PC-9 (cell line): ENCODE results near the gene ZMIZ1. TPM values are rescaled to one million over a fixed set of nuclear protein-coding genes. Genes with fewer than 3 reads are reported as not detected.

Experiments used
- BruUV-seq: library from RNA; stranded (reverse); fragments of 400-500 nt; replicated peaks from 2 replicates; lab custom pipeline; 2021; lab: Mats Ljungman, UMichigan
- CTCF ChIA-PET: fragments of 300-600 bp; sonication (Branson Sonifier 250); formaldehyde crosslinking; loops from one replicate; lab custom pipeline; 2022; ENCODE audit warnings: antibody characterized with exemption; lab: Charles Lee
- POLR2A ChIA-PET: fragments of 300-600 bp; sonication (Branson Sonifier 250); formaldehyde crosslinking; loops from one replicate; lab custom pipeline; 2022; ENCODE audit warnings: antibody characterized with exemption; ENCODE audit not compliant: unreplicated experiment; lab: Charles Lee
- DNase-seq, 2 experiments: peaks; one replicate each; pipeline versions ENCODE4 v3.0.0 to v3.0.0-alpha.2; 2015 to 2022; ENCODE audit warnings: mixed read lengths in 1 of 2
- H2AFZ ChIP-seq: fragments of 200-600 bp; sonication (generic); 2 replicates; pipeline ENCODE4 v1.8.1; 2017; ENCODE audit warnings: antibody characterized with exemption
- H3F3A ChIP-seq: fragments of 200-600 bp; sonication (generic); 2 replicates; pipeline ENCODE4 v1.8.1; 2017; ENCODE audit warnings: antibody characterized with exemption, mild to moderate bottlenecking, low read depth; ENCODE audit not compliant: insufficient read depth
- H3K27ac ChIP-seq: fragments of 200-600 bp; sonication (generic); 2 replicates; pipeline ENCODE4 v1.6.1; 2016; ENCODE audit warnings: mixed run types
- H3K27me3 ChIP-seq: fragments of 200-600 bp; sonication (generic); 2 replicates; pipeline ENCODE4 v1.6.1; 2016; ENCODE audit warnings: low read depth, mixed run types; ENCODE audit not compliant: insufficient read depth
- H3K36me3 ChIP-seq: fragments of 200-600 bp; sonication (generic); 2 replicates; pipeline ENCODE4 v1.6.1; 2016; ENCODE audit warnings: low read depth, mixed run types
- H3K4me1 ChIP-seq: fragments of 200-600 bp; sonication (generic); replicated peaks from 2 replicates; pipeline ENCODE4 v1.6.1; 2016; ENCODE audit warnings: mixed run types; ENCODE audit not compliant: insufficient read depth
- H3K4me2 ChIP-seq: fragments of 200-600 bp; sonication (generic); 2 replicates; pipeline ENCODE4 v1.6.1; 2017; ENCODE audit warnings: mixed run types
- H3K4me3 ChIP-seq: fragments of 200-600 bp; sonication (generic); 2 replicates; pipeline ENCODE4 v1.6.1; 2016; ENCODE audit warnings: mixed run types
- H3K79me2 ChIP-seq: fragments of 200-600 bp; sonication (generic); 2 replicates; pipeline ENCODE4 v1.6.1; 2017; ENCODE audit warnings: low read depth, mixed run types
- H3K9me2 ChIP-seq: fragments of 200-600 bp; sonication (generic); 2 replicates; pipeline ENCODE4 v1.8.1; 2017; ENCODE audit warnings: mild to moderate bottlenecking; ENCODE audit not compliant: insufficient read depth
- H3K9me3 ChIP-seq: fragments of 200-600 bp; sonication (generic); 2 replicates; pipeline ENCODE4 v1.8.1; 2016; ENCODE audit warnings: low read depth; ENCODE audit not compliant: insufficient read depth
- H4K20me1 ChIP-seq: fragments of 200-600 bp; sonication (generic); 2 replicates; pipeline ENCODE4 v1.8.1; 2017; ENCODE audit not compliant: insufficient read depth
- EZH2 ChIP-seq: fragments of 200-600 bp; sonication (generic); IDR thresholded peaks from 2 replicates; pipeline ENCODE4 v1.8.0; 2017; ENCODE audit warnings: antibody characterized with exemption, low read depth
- intact Hi-C: fragments of 100-400 bp; cut with micrococcal nuclease; formaldehyde crosslinking; loops from one replicate; pipeline ENCODE4 v1.10.0; 2022; ENCODE audit not compliant: unreplicated experiment
- total RNA-seq: library from RNA; stranded (reverse); gene quantifications from 2 replicates; pipeline ENCODE4 v1.2.3, GENCODE V29; 2021
- TF ChIP-seq, protein P1 (sequence below): fragments of 200-600 bp; sonication (generic); conservative IDR thresholded peaks from 2 replicates; pipeline ENCODE4 v1.6.1; 2017; ENCODE audit warnings: mixed run types, antibody characterized with exemption, mild to moderate bottlenecking, moderate library complexity

Gene ZMIZ1
- total RNA-seq, 1 experiment from 2014 or later = 47.6 TPM

DNA sequence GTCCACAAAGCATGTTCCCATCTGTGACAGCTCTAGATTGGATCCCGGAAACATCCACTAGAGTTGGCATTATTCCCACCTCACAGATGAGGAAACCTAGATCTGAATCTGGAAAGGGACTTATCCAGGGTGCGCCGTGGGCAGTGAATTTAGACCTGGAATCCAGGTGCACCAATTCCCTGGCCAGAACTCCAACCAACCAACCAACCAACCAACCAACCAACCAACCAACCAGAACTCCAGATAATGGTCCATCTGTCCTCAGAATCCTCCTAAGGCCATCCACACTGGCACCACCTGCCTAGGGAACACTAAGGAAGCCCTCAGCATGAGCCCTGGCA lies 42.0 kb upstream of the ZMIZ1 start:
- intact Hi-C loops = no loop called here
- Histone ChIP-seq H3K9me2 (no peaks in the 10 kb centered on the region), H3K9me3 (no peaks in the 10 kb centered on the region), H3K36me3 (no peaks in the 10 kb centered on the region), H2AFZ (no peak overlapping the region), H3K27ac (no peak overlapping the region), H3K4me3 (no peak overlapping the region), H3K4me2 (no peak overlapping the region), H3K79me2 (no peaks in the 10 kb centered on the region), H3F3A (no peaks in the 10 kb centered on the region), H4K20me1 (no peaks in the 10 kb centered on the region), H3K4me1 (no peaks in the 10 kb centered on the region), H3K27me3 (no peaks in the 10 kb centered on the region)
- ChIA-PET CTCF (no interaction called here), POLR2A (interaction anchor here (0.6 kb wide), 1 partner anchor 177 kb away, joined by 3 read pairs; no protein-coding TSS in a partner anchor)
- TF ChIP-seq, protein P1, sequence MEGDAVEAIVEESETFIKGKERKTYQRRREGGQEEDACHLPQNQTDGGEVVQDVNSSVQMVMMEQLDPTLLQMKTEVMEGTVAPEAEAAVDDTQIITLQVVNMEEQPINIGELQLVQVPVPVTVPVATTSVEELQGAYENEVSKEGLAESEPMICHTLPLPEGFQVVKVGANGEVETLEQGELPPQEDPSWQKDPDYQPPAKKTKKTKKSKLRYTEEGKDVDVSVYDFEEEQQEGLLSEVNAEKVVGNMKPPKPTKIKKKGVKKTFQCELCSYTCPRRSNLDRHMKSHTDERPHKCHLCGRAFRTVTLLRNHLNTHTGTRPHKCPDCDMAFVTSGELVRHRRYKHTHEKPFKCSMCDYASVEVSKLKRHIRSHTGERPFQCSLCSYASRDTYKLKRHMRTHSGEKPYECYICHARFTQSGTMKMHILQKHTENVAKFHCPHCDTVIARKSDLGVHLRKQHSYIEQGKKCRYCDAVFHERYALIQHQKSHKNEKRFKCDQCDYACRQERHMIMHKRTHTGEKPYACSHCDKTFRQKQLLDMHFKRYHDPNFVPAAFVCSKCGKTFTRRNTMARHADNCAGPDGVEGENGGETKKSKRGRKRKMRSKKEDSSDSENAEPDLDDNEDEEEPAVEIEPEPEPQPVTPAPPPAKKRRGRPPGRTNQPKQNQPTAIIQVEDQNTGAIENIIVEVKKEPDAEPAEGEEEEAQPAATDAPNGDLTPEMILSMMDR = no peak
- TF ChIP-seq EZH2 = no peak
- BruUV-seq = no TSS peak
- DNase-seq = no peak

DNA sequence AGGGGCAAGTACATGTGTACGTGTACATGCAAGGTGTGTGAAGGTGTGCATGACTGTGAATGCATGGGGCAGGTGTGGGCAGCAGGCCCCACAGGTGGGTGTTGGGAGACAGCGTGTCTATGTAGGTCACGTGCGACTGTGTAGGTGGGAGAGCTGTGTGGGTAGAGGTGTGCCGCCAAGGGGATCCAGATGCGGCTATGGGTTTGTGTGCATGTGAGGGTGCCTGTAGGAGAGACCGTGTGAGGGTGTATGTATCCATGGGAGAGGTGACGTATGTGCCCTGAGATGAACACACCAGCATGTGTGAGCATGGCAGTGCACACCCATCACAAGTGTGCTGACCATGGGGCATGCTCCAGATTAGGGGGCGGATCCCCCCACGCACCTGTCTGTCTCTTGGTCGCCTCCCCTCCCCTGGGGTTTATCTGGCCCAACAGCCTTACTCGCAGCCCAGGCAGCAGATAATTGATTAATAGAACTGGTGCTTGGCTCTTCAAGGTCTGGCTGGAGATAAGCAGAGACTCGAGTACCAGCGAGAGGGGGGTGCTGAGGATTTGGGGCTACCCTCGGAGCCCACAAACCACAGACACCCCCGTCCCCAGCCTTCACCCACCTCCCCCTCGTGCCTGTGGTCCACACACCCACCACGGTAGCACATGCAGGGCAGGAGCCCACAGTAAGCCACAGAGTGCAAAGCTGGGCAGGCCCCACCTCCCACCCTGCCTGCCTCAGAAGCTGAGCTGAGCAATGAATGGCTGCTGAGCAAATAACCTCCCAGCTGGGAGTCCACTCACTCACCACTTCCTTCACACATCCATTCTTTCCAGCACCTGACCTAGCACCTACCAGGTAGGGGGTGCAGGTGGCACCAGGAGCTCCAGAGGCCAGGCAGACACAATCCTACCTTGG lies 41.4 kb upstream of the ZMIZ1 start:
- no peaks in the 10 kb centered on the region for H3K9me3 ChIP-seq

DNA sequence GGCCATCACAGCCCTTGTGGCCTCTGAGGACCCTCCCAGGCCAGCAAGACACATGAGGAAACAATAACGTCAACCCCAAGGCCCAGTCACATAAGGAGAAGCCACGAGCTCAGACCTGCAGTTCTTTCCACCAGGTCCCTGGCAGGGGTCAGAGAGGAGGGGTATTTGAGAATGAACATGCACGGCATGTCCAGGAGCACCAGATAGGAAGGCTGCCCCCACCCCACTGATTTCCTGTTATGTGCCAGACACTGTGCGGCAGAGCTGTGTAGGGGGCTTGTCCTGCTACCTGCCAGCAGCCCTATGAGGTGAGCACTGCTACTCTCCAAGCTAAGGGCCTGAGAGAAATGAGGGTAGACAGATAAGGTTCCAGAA lies 40.7 kb upstream of the ZMIZ1 start:
- Histone ChIP-seq H3K9me2 (no peaks in the 10 kb centered on the region), H3K79me2 (no peaks in the 10 kb centered on the region), H3K27ac (no peak overlapping the region), H3K4me1 (no peaks in the 10 kb centered on the region), H3F3A (no peaks in the 10 kb centered on the region), H3K4me3 (no peak overlapping the region), H3K36me3 (no peaks in the 10 kb centered on the region), H4K20me1 (no peaks in the 10 kb centered on the region), H3K4me2 (no peak overlapping the region), H3K27me3 (no peaks in the 10 kb centered on the region), H3K9me3 (no peaks in the 10 kb centered on the region), H2AFZ (no peak overlapping the region)
- no TSS peak for BruUV-seq
- TF ChIP-seq EZH2 = no peak
- TF ChIP-seq, protein P1 = no peak
- DNase-seq = no peak
- CTCF ChIA-PET = no interaction called here
- POLR2A ChIA-PET = no interaction called here
- intact Hi-C loops = no loop called here

More for the DNA sequence above, 41.4 kb upstream of the ZMIZ1 start:
- Histone ChIP-seq H2AFZ (no peak overlapping the region), H3K27ac (no peak overlapping the region), H3K4me3 (no peak overlapping the region), H3K79me2 (no peaks in the 10 kb centered on the region), H3K27me3 (no peaks in the 10 kb centered on the region), H3K4me1 (no peaks in the 10 kb centered on the region), H3K36me3 (no peaks in the 10 kb centered on the region), H3K4me2 (no peak overlapping the region), H3F3A (no peaks in the 10 kb centered on the region), H4K20me1 (no peaks in the 10 kb centered on the region), H3K9me2 (no peaks in the 10 kb centered on the region)
- DNase-seq = no peak
- POLR2A ChIA-PET = interaction anchor here (0.6 kb wide), 1 partner anchor 178 kb away, joined by 3 read pairs; no protein-coding TSS in a partner anchor
- intact Hi-C loops = no loop called here
- TF ChIP-seq EZH2 = no peak
- TF ChIP-seq, protein P1 = no peak
- CTCF ChIA-PET = no interaction called here
- BruUV-seq = no TSS peak
